Raji (cell line): ENCODE measurements around the gene TMEM238.

Experiments
- POLR2A ChIP-seq: IDR thresholded peaks from 2 replicates; pipeline ENCODE4 v1.6.1; 2011; ENCODE audit warnings: low read depth, low read length, control low read depth; ENCODE audit not compliant: insufficient read depth

Gene TMEM238

DNA sequence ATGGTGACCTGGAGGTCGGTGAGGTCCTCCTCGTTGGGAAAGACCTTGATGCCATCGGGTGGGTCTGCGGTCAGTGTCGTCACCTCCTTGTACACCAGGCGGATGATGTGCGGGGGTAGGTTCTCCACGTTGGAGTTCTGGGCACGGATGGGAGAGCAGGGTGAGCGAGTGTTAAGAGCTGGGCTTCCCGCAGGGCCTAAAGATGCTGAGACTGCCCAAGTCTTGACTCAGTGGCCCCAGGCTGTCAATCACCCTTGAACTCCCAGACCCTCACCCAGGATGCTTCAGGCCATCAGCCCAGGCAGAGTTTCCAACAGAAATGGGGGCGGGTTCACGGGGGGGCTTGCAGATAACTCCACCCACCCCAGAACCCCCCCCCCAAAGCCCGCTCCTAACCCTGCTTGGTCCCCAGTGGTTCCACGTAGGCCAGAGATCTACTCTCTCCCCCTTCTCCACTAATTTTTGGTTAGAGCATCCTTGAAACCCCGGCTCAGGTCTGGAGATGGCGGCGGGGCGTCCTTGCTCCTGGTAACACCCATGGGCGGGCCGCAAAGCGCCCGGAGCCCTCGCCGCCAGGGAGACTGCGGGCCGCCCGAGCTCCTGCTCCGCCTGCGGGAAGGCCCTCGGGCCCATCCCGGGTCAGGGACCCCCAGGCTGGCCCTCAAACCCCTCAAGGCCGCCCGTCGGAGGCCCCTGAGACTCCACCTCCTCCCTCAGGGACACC is 22.9 kb upstream of the TMEM238 start:
- no peak for TF ChIP-seq POLR2A

DNA sequence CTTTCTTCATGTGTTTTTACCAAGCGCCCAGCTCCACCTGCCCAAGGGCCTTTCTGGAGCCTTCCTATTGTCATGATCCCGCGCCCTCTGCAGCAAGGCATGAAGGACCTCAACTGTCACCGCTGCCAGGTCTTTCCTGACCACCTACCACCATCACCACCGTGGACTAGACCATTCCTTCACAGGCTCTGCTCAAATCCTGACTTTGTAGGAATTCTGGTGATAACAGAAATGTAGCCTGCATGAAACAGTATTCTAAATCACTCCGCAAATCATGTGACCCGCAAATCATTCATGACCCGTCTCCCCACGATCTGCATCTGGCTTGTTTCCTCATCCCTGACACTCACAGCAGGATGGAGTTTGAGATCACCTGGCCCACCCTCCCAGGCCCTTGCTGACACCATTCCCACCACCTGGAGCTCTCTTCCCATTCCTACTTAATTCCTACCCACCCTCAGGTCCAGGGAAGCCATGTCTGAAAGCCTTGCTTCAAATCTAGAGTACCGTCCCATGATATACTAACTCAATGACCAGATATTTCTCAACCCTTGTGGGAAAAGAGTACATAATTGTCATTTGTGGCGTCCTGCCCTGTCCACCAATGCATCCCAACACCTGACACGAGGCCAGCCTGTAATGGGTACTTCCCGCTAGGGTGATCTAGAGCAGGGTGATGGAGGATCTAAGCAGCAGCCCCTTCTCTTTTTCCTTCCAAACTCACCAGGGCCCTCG is 22.2 kb upstream of the TMEM238 start:
- no peak for TF ChIP-seq POLR2A

DNA sequence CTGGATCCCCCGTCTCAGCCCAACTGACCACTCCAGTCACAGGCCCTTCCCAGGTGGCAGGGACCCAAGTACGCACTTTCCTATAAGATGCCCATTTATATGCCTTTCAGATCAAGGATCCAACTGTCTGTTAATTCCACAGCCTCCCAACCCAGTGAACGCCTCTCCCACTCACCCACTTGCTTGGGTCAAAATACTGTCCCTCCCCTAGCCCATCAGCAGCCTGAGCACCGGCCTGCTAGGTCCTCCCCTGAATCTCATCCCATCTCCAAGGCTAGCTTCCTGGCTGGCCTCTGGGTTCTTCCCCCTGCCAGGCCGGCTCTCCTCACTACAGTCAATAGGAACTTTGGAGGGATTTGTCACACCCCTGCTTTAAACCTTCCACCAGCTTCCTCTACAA is 21.5 kb upstream of the TMEM238 start:
- TF ChIP-seq POLR2A: no peak

DNA sequence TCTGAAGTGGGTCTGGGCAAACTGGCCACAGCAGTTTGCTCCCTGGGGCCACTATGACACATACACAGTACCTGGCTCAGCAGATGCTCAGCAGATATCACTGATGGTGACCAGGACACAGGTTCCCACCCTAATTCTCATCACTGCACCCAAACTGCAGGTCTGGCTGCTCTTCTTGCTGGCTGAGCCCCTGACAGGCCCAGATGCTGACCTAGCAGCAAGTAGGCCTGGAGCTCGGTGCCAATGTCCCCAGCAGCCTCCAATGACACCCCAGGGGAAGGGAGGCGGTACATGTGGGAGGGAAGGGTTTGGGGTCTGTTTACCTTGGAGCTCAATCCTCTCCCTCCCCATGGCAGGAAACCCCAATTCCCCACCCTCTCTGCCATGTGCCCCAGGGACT is 18.4 kb upstream of the TMEM238 start:
- no peak for TF ChIP-seq POLR2A

DNA sequence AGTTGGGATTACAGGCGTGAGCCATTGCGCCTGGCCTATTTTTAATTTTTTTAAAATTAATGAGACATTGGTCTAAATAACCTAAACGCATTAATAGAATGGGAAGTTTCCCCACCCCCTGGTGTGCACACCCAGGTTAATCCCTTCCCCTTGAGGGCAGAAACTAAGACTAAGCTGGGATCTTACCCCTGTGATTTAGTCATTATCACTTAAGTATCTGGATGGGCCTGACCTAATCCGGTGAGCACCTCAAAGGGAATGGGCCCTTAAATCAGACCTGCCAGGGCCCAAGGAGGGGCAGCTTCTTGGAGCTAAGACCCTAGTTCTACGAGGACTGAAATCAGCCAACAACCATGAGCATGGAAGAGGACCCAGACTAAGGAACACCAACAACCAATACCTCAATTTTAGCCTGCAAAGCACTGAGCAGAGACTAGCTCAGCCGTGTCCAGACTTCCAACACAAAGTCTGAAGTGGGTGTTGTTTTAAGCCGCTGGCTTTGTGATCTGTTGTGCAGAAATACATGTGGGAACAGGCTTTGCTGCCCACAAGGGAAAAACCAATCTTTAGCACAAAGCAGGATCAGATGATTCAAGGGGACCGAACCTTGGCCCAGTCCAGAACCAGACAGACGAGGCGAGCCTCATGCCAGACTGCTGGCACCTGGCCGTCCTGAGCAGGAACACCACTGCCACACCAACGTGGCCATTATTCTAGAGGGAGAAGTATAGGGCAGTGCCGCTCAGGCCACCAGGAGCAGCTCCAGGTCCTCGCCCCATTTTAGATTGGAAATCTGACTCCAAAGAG is 16.4 kb upstream of the TMEM238 start:
- TF ChIP-seq POLR2A: no peak

DNA sequence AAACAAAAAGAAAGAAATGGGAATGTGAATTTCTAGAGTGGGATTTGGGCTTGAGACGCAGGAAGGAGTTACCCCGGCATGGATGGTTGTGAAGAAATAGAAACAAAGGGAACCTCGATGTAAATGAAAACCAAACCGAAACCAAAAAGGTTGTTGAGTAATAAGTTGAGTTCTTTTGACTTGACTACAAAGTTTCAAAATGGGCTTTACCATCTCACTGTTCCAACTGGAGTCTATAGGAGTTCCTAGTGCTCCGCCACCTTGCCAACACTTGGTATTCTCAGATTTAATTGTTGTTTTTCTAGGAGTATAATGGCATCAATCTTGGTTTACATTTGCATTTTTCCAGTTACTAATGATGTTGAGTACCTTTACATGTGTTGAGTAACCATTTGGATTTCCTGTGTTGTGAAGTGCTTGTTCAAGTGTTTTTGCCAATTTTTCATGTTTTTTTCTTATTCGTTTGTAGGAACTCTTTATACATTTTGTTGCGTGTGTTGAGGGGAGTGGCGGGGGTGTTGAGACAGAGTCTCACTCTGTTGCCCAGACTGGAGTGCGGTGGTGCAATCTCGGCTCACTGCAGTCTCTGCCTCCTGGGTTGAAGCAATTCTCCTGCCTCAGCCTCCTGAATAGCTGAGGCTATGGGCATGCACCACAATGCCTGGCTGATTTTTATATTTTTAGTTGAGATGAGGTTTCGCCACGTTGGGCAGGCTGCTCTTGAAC is 14.3 kb upstream of the TMEM238 start:
- TF ChIP-seq POLR2A: no peak

DNA sequence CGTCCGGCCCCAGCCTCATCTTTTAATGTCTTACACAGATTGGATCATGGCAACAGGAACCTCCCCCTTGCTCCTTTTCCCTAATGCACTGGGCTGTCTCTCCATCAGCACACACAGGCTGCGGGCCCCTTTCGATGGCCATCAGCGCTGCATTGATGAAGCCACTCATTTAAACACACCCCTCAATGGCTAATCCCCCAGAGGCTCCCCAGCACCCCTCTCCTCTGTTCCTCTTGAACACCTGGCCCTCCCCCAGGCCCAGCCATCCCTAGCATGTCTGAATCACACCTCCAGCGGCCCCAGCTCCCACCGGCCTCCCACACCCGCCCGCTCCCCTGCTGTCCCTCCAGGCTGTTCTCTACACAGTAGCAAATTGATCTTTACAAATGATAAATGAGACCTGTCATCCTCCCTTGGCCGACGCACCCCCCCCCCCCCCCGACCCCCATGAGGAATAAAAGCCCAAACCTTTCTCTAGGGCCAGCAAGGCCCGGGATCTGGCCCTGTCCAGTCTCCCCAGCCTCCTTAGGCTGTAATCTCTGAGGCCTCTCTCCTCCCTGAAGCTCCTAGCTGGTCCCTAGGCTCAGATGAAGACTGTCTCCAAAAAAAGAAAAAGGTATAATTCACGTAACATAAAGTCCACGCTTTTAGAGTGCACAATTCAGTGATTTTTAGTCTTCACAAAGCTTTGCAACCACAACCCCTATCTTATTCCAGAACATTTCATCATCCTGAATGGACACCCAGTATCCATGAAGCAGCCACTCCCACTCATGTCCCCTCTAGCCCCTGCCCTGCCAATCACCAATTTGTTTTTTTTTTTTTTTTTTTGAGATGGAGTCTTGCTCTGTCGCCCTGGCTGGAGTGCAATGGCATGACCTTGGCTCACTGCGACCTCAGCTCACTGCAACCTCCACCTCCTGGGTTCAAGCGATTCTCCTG is 9.0 kb upstream of the TMEM238 start:
- no peak for TF ChIP-seq POLR2A

DNA sequence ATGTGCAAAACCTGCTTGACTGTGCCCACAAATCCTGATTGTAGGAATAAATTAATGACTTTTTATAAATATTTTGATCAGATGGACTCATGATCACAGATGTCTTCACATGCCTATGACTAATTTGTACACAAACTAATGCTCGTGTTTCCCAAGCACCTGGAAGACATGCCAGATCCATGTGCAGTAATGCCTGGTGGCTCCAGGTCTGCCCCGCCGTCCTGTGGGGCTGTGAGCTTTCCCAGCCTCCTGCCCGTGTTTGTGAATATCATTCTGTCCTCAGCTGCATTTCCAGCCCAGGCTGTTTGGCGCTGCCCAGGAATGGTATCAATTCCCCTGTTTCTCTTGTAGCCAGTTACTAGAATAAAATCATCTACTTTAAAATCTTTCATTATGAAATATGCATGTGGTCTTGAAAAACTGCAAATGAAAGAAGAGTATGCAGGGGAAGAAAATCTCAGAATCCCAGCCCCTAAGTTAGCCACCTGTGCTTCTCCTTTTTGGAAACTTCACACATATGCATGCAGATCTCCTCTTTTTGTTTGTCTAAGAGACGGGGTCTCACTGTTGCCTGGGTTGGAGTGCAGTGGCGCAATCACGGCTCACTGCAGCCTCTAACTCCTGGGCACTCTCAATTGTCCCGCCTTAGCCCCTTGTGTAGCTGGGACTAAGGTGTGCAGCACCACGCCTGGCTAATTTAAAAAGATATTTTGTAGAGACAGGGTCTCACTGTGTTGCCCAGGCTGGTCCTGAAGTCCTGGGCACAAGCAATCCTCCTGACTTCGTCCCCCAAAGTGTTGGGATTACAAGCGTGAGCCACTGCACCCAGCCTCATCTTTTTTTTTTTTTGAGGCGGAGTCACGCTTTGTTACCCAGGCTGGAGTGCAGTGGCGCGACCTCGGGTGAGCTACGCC is 7.9 kb upstream of the TMEM238 start:
- TF ChIP-seq POLR2A: no peak

DNA sequence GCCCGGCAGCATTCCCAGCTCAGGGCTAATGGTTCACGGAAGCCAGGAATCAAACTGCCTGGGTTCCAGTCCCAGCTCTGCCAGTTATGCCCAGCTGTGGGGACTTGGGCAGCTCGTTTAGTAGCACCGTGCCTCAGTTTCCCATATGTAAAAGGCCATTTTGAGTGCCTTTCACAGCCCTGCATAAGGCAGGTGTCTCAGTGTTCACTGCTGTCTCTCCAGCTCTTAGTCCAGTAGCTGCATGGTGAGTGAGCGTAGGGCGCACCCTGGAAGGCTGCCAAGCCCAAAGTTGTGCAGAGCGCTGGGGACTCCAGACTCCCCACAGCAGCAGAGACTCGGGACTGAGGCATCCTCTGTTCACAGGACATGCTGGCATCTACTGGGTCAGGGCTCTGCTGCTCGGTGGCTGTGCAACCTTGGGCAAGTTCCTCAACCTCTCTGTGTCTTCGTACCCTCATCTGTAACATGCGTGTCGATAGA is 7.1 kb upstream of the TMEM238 start:
- peak; percentile 50; the same call in 1 of the 2 replicates for TF ChIP-seq POLR2A

DNA sequence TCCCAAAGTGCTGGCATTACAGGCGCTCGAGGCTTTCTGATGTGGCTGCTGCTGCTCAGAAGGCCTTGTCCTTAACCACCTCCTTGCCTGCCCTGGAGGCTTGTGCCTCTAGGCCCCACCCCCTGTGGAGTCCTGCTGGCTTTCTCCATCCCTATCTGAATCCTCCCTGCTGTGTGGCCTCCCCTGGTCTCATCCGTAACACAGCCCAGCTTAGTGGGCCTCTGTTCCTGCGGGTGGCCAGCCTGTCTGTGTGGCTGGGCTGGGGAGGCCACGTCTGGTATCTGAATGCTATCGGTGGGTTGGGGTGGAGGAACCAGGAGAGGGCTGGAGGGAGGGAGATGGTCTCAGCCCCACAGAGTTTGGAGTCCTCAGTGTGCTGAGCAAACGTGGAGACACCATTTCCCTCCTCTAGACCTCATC is 6.4 kb upstream of the TMEM238 start:
- peak; percentile 34 for TF ChIP-seq POLR2A

DNA sequence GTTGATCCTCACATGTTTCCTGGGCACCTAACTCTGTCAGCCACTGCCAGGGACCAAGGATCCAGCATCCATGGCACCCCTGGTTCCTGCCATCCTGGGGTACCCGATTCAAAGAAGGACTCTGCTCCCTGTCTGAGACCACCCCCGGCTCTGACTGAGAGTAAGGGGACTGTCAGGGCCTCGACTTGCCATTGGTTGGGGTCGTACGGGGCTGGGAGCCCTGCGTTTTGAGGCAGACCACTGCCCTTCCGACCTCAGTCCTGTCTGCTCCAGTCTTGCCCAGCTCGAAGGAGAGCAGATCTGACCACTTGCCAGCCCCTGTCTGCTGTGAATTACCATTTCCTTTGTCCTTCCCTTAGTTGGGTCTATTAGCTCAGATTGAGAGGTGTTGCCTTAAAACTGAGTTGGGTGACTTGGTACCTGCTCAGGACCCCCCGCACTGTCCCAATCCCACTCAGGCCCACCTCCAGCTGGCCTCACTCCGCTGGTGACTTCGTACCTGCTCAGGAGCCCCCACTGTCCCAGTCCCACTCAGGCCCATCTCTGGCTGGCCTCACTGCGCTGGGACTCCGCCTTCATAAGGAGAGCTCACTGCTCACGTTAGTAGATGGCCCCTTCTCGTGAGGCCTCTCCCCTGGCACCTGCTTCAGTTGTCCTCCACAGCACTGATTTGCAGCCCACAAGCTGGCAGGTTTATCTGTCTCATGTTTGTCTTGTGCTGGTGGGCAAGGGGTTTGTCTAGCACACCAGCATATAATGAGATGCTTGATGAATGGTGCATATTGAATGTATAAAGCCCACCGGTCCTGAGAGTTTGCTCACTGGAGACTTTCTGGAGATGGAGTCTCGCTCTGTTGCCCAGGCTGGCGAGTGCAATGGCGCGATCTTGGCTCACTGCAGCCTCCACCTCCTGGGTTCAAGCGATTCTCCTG is 5.6 kb upstream of the TMEM238 start:
- TF ChIP-seq POLR2A: peak; percentile 19; the same call in 1 of the 2 replicates
